Measurements from ENCODE around the gene NELL2.
A peak's percentile ranks its signal among the peaks of the same experiment; 100 is the strongest.
"Not testable (repeated sequence)": the region's sequence is repeated elsewhere in the genome, so short reads cannot be mapped to it uniquely, and the experiment has no call there.

The NELL2 gene

DNA sequence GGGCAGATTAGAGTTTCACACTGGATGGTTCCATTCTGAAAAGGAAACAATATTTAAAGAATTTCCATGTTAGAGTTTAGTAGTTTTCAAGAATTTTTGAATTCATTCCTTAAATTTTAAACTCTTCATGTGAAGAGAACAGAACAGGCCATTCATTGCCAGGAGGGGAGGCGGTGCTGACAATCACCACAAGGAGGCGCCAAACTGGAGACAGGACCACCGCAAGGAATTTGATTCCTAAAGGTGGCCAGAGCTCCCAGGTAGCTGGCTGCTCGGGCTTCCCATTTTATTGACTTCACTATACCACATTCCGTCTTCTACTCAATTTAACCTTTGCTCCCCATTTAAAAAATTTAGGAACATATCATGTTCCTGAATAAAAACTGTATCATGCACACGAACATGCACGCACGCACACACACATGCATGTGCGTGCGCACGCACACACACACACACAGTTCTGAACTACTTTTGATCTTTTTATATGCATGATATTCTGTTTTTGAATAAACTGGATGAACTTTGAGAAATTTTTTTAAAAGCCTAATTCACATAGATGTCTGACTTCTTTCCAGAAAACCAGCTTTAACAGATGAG lies 101.2 kb downstream of the NELL2 start:
- DNase-seq, result peak; percentile 82

DNA sequence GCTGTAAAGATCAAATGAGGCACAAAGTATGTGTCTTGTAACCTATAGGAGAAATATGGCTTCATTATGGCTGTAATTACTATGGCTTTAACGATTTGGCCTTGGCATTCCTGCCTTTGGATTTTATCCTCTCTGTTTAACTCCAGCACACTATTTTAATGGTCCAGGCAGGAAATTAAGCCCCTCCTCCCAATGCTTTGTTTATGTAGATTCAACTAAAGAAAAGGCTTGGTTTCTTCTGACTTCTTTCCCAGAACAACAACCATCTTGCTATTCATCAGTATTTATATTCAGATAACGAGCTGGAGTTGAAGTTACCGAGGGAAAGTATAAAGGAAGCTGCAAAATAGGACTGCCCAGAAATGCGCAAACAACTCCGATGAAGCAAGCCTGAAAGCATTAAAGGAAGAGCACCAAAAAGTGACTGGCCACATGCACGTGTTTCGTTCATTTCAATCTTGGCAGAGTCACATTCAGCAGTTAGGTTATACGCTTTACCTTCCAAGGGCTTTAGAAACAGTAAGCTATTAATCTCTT lies 104.6 kb downstream of the NELL2 start:
- DNase-seq, result no peak

DNA sequence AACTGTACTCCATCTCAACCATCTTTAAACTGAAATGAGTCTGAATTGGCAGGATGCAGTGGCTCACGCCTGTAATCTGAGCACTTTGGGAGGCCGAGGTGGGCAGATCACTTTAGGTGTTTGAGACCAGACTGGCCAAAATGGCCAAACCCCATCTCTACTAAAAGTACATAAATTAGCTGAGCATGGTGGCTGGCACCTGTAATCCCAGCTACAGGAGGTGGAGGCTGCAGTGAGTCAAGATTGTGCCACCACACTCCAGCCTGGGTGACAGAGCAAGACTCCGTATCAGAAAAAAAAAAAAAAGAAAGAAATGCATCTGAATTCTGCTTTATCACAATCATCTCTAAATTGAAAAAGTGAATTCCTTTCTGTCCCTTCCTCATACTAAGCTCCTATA lies 110.3 kb downstream of the NELL2 start:
- DNase-seq, result no peak

DNA sequence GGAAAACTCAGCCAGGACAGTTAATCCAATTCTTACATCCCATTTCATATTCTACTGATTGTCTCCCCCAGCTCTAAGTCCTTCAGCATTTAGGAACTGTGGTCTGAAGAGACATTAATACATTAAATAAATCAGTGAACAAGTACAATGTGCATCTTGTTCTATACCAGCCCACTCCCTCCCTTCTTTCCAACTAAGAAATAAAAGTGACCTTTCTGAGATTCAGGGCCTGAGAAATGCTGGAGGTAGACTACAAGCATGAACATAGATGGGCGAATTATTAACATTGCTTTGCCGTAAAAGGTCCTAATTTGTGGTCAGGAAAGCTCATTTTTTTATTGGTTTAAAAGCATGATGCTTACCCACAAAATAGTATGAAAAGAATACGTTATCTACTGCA lies 113.1 kb downstream of the NELL2 start:
- DNase-seq, result no peak

DNA sequence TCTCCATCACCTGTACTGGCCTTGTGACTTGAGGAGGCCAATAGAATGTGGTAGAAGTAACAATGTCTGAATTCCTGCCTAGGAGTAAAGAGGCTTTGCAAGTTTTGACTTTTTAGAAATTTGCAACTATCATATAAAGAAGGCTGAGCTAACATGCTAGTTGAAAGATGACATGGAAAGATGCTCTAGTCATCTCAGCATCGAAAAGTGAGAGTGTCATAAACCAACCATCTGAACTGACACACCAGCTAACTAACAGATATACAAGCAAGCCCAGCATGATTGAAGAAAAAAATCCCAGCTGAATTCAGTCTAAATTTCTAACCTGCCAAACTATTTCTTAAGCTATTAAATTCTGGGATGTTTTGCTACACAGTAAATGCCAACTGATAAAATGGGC lies 116.8 kb downstream of the NELL2 start:
- no peak for DNase-seq

DNA sequence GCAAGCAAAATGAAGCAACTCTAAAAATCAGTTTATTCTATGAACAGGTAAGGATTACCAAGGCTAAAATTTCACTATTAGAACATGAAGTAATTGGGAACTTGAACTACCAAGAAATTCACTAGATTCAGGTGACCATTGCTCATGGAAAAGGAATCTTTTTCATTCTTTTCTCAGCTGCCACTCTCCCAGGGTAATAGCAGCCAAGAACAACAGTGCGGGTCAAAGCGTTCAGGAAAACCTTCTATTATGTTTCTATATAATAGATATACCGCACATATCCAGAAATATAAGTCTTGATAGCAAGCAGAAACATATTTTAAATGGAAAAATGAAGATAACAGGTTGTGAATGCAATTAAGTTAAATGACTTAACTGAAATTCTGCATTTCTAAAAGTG lies 125.6 kb downstream of the NELL2 start:
- no peak for DNase-seq

DNA sequence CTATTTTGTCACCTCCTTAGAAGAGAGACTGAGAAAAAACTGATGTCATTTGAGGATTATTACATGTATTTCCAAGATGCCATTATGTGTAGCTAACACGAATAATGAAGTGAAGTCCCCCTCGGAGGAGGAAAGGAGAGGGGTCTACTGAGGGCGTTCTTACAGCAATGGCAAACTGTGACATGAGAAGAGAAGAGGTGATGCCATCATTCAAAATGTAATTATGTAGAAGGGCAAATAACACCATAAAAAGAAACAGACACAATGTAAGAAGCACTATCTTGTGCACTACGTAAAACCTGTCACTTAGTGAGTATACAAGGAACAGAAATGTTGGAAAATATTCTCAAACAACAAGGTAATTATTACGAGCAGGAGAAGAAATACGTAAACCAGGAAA lies 126.5 kb downstream of the NELL2 start:
- DNase-seq, result no peak

DNA sequence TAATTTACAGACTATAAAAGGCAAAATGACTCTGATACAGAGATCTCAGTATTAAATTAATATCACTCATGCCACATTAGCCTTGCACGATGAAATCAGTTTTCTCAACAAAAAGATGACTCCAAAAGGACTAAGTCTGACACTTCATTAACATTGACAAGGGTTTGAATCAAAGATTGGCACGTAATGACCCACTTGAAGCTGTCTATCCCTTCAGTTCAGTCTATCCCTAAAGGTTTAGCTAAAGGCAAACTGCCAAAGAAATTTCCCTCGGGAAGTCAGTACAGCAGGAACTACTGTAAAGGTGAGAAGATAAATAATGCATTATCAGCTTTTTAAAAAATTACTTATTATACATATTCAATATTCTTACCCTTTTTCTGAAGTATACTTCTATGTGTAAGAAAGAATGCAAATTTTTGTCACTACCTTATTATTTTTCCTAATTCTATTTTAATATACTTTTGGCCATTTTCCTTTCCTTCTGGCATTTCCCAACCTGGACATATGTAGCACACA lies 127.1 kb downstream of the NELL2 start:
- no peak for DNase-seq

DNA sequence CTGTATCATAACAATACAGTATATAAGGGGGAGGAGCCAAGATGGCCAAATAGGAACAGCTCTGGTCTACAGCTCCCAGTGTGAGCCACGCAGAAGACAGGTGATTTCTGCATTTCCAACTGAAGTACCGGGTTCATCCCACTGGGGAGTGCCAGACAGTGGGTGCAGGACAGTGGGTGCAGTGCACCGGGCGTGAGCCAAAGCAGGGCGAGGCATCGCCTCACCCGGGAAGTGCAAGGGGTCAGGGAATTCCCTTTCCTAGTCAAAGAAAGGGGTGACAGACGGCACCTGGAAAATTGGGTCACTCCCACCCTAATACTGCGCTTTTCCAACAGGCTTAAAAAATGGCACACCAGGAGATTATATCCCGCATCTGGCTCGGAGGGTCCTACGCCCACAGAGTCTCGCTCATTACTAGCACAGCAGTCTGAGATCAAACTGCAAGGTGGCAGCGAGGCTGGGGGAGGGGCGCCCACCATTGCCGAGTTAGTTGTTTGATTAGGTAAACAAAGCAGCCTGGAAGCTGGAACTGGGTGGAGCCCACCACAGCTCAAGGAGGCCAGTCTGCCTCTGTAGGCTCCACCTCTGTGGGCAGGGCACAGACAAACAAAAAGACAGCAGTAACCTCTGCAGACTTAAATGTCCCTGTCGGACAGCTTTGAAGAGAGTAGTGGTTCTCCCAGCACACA lies 134.7 kb downstream of the NELL2 start:
- not testable (repeated sequence) for DNase-seq

DNA sequence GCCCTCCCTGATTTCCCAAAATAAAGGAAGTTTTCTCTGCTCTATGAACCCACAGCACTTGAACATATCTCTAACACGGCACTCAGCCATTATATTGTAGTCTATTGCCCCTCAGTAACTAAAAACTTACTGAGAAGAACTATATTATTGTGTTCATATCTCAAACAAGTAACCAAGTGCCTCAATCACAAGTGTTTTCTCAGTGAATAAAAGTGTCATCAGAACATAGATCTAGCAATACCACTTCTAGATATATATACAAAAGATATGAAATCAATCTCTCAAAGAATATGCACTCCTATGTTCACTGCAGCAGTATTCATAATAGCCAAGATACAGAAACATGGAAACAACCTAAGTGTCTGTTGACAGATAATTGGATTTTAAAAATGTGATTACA lies 138.1 kb downstream of the NELL2 start:
- DNase-seq, result no peak

DNA sequence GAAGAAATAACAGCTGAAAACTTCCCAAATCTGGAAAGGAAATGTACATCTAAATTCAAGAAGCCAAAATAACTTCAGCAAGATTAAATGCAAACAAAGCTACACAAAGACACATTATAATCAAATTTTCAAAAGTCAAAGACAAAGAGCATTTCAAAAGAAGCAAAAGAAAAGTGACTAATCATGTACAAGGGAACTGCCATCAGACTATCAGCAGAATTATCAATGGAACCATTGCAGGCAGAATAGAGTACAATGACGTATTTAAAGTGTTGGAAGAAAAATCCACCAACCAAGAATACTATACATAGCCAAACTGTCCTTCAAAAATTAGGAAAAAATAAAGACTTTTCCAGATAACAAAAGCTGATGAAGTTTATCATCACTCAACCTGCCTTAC lies 147.5 kb downstream of the NELL2 start:
- DNase-seq, result no peak

DNA sequence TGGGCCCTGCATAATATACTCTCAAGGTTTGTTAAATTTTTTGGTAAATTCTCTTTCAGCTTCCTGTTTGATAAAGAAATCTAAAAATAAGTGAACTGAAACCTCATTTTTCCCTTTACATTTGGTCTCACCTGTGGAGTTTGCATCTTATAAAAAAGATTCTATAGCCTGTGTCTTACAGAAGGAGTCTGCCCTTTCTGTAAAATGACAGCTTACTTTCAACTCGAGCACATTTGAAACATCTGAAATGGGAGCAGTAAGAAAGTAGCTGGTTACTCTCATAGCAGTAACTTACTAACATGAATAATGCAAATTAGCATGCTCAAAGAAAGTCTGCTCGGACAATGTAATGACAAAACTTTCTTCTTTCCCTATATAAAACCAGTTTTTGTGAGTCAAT lies 155.8 kb downstream of the NELL2 start:
- no peak for DNase-seq

DNA sequence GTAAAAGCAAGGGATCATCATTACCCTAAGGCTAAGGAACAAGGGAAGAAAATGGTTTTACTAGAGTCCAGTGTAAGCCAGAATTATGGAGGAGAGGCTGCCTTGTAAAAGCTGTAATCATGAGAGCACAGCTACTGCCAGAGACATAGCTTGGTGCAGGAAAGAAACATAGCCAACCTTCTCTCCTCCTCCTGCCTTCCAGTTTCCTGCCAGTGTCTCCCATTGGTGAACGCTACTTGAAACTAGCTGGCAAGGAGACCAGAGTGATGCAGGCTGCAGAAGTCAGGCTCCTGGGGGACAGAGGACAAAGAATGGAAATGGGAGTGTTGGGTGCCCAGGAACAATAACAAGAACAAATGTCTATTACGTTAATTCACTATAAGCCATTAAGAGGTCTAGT lies 158.5 kb downstream of the NELL2 start:
- DNase-seq, result peak; percentile 59

DNA sequence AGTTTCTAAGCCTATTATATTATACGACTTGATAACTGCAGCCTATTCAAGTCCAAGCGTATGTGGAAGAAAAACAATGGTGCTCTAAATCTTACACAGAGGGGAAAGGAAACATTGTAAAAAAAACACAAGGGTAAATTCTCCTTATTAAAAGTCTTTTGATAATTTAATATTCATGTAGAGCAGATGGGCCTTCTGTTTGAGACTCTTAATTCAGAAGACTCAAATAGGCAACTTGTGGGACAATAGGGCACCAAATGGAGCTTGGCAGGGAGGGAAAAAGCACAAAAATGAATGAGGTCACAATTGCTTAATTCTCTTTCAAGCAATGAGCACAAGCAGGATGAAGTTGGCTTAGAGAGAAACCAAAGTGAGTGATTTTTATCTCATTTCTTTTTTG lies 159.4 kb downstream of the NELL2 start:
- DNase-seq, result no peak

DNA sequence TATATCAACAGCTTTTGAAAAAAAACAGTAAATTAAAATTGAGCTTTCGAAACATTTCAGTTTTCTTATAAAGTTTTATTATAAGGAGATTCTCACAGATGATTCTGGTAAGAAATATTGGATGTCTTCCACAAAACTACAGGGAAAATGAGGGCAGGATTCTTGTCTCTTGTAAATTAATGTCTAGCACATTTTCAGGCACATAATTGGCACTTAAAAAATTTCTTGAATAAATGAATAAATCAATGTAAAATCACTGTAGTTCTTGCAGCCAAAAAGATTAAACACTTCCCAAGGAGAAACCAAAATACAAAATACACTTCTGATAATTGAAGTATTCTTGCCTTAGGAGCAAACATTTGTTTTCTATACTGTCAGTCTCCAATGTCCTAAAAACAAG lies 164.4 kb downstream of the NELL2 start:
- DNase-seq, result no peak

DNA sequence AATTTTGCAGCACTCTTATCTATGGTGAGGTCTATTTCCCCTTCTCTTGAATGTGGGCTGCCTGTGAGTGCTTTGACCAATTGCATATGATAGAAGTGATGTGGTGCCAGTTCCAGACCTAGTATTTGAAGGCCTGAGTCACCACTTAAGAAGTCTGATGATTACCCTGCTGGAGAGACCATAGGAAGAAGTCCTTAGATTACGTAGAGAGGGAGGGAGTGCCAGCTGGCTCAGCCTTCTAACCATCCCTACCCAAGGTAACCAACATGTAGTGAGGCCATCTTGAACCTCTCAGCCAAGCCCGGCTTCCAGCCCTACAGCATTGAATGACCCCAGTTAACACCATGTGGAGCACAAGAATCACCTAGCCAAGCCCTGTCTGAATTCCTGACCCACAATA lies 166.9 kb downstream of the NELL2 start:
- peak; percentile 52 for DNase-seq

DNA sequence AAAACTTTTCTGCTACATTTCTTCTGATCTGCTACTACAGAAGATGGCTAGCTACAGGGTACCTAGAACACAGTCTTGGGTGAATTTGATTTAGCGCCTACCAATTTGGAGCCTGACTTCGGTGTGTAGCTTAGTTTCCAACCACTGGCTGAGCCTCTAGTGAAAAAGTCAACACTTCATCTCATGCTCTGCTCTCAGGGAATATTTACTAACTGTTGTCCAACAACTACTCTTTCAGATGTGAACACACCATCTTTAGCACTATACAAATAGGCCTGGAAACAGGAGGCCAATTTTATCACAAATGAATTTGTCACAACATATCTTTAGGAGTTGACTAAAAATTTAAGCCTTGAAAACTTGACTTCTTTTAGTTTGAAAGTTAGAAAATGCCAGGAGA lies 167.9 kb downstream of the NELL2 start:
- no peak for DNase-seq

DNA sequence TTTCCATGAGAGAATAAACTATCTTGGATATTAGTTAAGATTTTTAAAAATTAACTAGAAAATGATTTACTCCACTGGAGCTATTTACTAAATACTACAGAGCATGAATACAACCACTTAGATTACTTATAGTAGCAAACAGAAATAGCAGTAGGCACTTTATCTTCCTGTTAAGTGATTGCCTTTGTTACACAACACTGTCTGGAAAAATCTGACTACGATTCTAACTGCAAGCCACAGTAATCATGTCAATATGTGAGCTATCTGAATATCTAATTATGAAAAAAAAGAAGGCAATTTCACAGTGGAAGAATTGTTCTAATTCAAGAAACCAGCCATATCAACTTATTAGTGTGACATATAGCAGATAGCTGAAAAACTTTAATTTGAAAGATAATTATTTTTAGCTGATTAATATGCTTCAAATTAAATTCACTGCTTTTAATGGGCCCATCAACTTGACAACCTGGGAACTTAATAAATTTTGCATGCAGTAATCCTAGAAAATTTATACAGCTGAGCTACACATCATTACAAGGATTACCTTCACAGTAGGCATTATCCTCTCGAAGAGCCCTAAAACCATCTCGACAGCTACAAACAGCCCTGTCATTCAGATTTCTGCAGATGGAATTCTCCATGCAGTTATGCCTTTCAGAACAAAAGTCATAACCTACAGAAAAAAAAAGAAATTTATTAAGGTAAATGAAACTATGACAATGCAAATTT lies 172.8 kb downstream of the NELL2 start:
- no peak for DNase-seq

DNA sequence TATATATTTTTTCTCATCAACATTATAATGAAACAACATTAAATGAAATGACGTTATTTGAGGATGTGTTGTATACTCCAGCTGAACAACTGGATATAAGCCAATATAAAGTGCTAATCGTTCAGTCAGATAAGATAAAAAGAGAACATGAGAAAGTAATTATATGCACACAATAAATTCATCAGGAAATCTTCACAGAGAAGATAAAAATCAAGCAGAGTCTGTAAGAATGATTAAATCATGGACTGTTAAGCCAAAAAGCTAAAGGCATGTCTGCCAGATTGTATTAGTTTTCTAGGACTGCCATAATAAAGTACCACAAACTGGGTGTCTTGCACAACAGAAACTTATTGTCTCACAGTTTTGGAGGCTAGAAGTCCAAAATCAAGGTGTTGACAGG lies 178.6 kb downstream of the NELL2 start:
- no peak for DNase-seq

DNA sequence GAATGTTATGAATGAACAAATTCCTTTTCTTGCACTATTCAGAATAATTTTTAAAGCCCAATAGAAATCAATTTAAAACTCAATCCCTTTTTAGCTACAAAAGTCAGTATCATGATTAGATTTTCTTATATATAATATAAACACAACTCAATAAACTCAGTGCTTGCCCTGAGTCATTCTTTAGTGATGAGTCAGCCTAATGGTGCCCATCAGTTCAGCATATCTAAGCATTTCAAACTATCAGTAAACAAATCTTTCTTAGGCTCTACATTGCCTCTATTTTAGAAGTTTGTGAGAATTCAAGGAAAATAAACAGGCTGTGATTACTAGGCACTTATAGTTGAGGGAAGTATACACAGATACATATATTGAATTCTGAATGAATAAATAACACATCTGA lies 179.6 kb downstream of the NELL2 start:
- no peak for DNase-seq

DNA sequence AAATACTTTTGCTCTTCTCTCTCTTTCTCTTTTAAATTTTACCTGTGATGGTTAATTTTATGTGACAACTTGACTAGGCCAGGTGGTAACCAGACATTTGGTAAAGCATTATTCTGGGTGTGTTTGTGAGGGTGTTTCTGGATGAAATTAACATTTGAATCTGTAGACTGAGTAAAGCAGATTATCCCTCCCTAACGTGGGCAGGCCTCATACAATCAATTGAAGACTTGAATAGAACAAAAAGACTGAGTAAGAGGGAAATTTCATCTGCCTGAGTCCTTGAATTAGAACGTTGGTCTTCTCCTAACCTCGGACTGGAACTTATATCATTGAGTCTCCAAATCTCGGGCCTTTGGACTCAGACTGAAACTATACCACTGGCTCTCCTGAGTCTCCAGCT lies 182.1 kb downstream of the NELL2 start:
- no peak for DNase-seq

DNA sequence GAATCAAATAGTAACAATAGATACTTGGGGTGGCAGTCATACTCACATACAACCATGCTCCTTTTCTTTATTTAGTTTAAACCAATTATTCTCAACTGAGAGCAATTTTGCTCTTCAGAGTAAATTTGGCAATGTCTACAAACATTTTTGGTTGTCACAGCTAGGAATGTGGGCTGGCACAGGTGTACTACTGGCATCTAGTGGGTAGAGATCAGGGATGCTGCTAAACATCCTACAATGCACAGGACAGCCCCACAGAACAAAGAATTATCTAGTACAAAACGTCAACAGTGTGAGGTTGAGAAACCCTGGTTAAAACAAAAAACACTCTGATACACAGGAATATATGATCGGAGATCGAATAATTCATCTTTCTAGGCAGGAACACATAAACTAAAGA lies 186.5 kb downstream of the NELL2 start:
- DNase-seq, result no peak

DNA sequence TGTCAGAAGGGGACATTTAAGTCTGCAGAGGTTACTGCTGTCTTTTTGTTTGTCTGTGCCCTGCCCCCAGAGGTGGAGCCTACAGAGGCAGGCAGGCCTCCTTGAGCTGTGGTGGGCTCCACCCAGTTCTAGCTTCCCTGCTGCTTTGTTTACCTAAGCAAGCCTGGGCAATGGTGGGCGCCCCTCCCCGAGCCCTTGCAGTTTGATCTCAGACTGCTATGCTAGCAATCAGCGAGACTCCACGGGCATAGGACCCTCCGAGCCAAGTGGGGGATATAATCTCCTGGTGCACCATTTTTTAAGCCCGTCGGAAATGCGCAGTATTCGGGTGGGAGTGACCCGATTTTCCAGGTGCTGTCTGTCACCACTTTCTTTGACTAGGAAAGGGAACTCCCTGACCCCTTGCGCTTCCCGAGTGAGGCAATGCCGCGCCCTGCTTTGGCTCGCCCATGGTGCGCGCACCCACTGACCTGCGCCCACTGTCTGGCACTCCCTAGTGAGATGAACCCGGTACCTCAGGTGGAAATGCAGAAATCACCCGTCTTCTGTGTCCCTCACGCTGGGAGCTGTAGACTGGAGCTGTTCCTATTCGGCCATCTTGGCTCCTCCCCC lies 189.2 kb downstream of the NELL2 start:
- DNase-seq, result not testable (repeated sequence)

DNA sequence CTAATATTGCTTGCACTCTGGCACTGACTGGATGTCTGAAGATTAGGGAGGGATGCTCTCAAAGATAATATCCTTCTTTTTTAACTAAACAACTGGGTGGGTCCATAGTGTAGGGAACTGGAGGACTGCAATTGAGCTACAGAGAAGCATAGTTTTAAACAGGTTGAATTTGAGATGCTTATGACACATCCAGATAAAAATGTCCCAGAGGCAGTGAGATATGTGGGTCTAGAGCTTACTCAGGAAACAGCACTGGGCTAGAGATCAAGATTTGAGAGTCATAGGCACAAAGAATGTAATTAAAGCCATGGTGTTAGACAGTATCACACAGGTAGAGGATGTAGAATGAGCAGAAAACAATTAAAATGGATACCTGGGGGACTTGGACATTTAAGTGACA lies 198.4 kb downstream of the NELL2 start:
- DNase-seq, result no peak

Data from islet precursor cell (in vitro differentiated cells).